CD8-positive, alpha-beta memory T cell (primary cell): ENCODE measurements around the gene SNX25. TPM values are rescaled to one million over a fixed set of nuclear protein-coding genes. Genes with fewer than 3 reads are reported as not detected.

Source experiments
- CTCF ChIA-PET: fragments of 350-600 bp; sonication (Branson Sonifier 250); formaldehyde crosslinking; loops from one replicate; lab custom pipeline; 2021; ENCODE audit warnings: antibody characterized with exemption; lab: Charles Lee
- POLR2A ChIA-PET: fragments of 350-600 bp; sonication (Branson Sonifier 250); formaldehyde crosslinking; loops from one replicate; lab custom pipeline; 2021; ENCODE audit warnings: antibody characterized with exemption; lab: Charles Lee
- DNase-seq, 5 donors: peaks; one replicate each; pipeline versions ENCODE4 v3.0.0 to v3.0.0-alpha.2; 2020 to 2022; ENCODE audit warnings: mixed read lengths in 1 of 5
- H3K27ac ChIP-seq: one replicate; pipeline ENCODE4 v1.7.0; 2013; ENCODE audit warnings: low read depth, mild to moderate bottlenecking, low read length, moderate library complexity
- H3K27me3 ChIP-seq: 2 replicates; pipeline ENCODE4 v1.7.0; 2013; ENCODE audit warnings: low read length, mild to moderate bottlenecking; ENCODE audit not compliant: insufficient read depth, poor library complexity, severe bottlenecking
- H3K36me3 ChIP-seq: 2 replicates; pipeline ENCODE4 v1.7.0; 2013; ENCODE audit warnings: mild to moderate bottlenecking, low read length, moderate library complexity; ENCODE audit not compliant: insufficient read depth
- H3K4me1 ChIP-seq: 2 replicates; pipeline ENCODE4 v1.7.0; 2013; ENCODE audit warnings: mild to moderate bottlenecking, low read length, moderate library complexity; ENCODE audit not compliant: insufficient read depth
- H3K4me3 ChIP-seq: 2 replicates; pipeline ENCODE4 v1.7.0; 2013; ENCODE audit warnings: mild to moderate bottlenecking, low read length
- H3K9me3 ChIP-seq: 2 replicates; pipeline ENCODE4 v1.7.0; 2013; ENCODE audit warnings: mild to moderate bottlenecking, low read length
- H3K27ac Mint-ChIP-seq, 8 donors: one replicate each; pipeline ENCODE4 v1.8.0; 2020 to 2021; ENCODE audit warnings: mixed read lengths in 8 of 8, mild to moderate bottlenecking in 6 of 8, inconsistent platforms in 3 of 8, moderate library complexity in 3 of 8
- H3K27me3 Mint-ChIP-seq, 2 donors: one replicate each; pipeline ENCODE4 v1.8.0; 2020 to 2021; ENCODE audit warnings: mixed read lengths in 2 of 2, mild to moderate bottlenecking in 1 of 2, moderate library complexity in 1 of 2
- H3K36me3 Mint-ChIP-seq, 3 donors: one replicate each; pipeline ENCODE4 v1.8.0; 2020 to 2021; ENCODE audit warnings: mixed read lengths in 3 of 3, inconsistent platforms in 1 of 3, mild to moderate bottlenecking in 1 of 3
- H3K4me1 Mint-ChIP-seq, 3 donors: one replicate each; pipeline ENCODE4 v1.8.0; 2020 to 2021; ENCODE audit warnings: mixed read lengths in 3 of 3, inconsistent platforms in 1 of 3, mild to moderate bottlenecking in 1 of 3
- H3K4me3 Mint-ChIP-seq, 7 donors: one replicate each; pipeline ENCODE4 v1.8.0; 2020 to 2021; ENCODE audit warnings: mixed read lengths in 7 of 7, mild to moderate bottlenecking in 6 of 7, moderate library complexity in 4 of 7, inconsistent platforms in 2 of 7
- H3K9me3 Mint-ChIP-seq, 5 donors: one replicate each; pipeline ENCODE4 v1.8.0; 2020 to 2022; ENCODE audit warnings: mixed read lengths in 5 of 5, mild to moderate bottlenecking in 3 of 5, moderate library complexity in 2 of 5, inconsistent platforms in 1 of 5
- polyA plus RNA-seq: library from polyadenylated mRNA; unstranded; fragments of 300-500 nt; fragmentation: Illumina TruSeq; gene quantifications from one replicate; pipeline ENCODE4 v1.2.3, GENCODE V29; 2021
- total RNA-seq, 2 experiments: library from RNA; stranded (reverse); gene quantifications; one replicate each; pipeline ENCODE4 v1.2.3, GENCODE V29; 2021

The SNX25 gene
- total and polyA plus RNA-seq, 3 experiments from 2014 or later, result 7.8 to 18.2 (median 17.7) TPM

DNA sequence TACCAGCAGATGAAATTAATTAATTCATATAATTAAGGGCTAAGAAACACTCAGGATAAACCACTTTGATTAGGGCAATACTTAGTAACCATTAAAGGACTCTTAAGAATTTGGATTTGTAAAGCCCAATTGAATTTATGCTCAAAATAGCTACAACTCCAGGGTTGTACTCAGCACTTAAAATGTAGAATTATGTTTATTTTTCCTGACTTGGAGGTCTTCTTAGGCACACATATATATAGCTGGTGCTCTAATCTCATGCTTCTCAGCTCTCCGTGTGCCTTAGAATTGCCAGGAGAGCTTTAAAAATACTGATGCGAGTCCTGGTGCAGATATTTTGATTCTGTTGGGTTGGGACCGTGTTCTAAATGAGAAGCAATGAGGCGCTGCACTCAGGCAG, 77.6 kb downstream of the SNX25 start:
- POLR2A ChIA-PET, result no interaction called here
- H3K27ac ChIP-seq, result no peak overlapping the region
- H3K36me3 Mint-ChIP-seq, result peaks cover 13 to 45% (median 28%) of the 10 kb centered on the region in 3 donors
- no peak overlapping the region for H3K27ac Mint-ChIP-seq
- no peaks in the 10 kb centered on the region for H3K9me3 Mint-ChIP-seq
- DNase-seq, result no peak
- no peaks in the 10 kb centered on the region for H3K27me3 Mint-ChIP-seq
- H3K4me3 ChIP-seq, result no peak overlapping the region
- no peaks in the 10 kb centered on the region for H3K4me1 Mint-ChIP-seq
- no peaks in the 10 kb centered on the region for H3K27me3 ChIP-seq
- H3K4me3 Mint-ChIP-seq, result no peak overlapping the region
- CTCF ChIA-PET, result interaction anchor here (0.9 kb wide), 1 partner anchor 13 kb away, joined by 3 read pairs; no protein-coding TSS in a partner anchor
- no peaks in the 10 kb centered on the region for H3K4me1 ChIP-seq
- no peaks in the 10 kb centered on the region for H3K9me3 ChIP-seq
- no peaks in the 10 kb centered on the region for H3K36me3 ChIP-seq

DNA sequence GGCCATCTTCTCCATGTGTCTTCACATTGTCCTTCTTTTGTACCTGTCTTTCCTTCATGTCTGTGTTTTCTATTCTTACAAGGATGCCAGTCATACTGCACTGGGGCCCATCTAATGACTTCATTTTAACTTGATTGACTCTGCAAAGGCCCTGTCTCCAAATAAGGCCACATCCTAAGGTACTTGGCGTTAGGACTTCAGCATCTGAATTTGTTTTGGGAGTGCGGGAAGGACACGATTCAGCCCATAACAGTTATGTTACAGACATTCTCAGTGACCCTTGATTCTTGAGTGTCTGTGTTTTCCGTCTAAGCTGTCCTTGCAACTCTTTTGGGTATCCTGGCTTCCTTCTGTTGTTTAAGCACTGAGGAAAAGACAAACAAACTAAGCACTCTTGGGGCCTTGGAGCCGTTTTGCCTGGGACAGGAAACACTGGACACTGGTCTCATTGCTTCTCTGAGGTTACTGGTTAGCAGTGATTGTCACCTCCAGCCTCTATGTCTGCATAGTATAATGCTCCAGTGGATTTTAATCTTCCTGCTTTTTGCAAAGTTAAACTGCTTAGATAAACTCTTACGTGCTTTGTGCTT, 80.7 kb downstream of the SNX25 start:
- no peaks in the 10 kb centered on the region for H3K4me1 ChIP-seq
- H3K27me3 ChIP-seq, result no peaks in the 10 kb centered on the region
- H3K4me3 ChIP-seq, result no peak overlapping the region
- no peaks in the 10 kb centered on the region for H3K4me1 Mint-ChIP-seq
- H3K4me3 Mint-ChIP-seq, result no peak overlapping the region
- CTCF ChIA-PET, result no interaction called here
- peaks cover 0 to 3% (median 0%) of the 10 kb centered on the region in 5 donors for H3K9me3 Mint-ChIP-seq
- peak overlapping the region in 1 of 8 donors; percentile 28 for H3K27ac Mint-ChIP-seq
- no peak overlapping the region for H3K27ac ChIP-seq
- H3K36me3 ChIP-seq, result no peaks in the 10 kb centered on the region
- H3K9me3 ChIP-seq, result no peaks in the 10 kb centered on the region
- no peak for DNase-seq
- H3K27me3 Mint-ChIP-seq, result no peaks in the 10 kb centered on the region
- peaks cover 27 to 60% (median 29%) of the 10 kb centered on the region in 3 donors for H3K36me3 Mint-ChIP-seq
- POLR2A ChIA-PET, result no interaction called here

DNA sequence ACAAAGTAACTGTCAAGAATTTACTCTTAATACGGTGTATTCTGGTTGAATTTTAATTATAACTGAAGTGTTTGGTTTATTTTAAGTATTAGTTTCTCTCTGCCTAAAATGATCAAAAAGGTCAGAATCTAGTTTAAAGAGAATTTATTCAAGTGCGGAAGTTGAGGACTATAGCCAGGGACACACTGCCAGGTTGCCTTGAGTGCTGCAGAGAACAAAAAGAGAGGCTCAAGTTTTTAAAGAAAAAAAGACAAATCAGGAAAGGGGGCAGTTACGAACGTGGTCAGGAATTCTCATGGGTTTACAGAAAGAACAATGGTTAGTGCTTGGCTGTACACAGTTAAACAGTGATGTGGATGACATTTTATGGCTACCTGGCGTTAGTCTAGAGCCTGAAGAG, 81.3 kb downstream of the SNX25 start:
- no peaks in the 10 kb centered on the region for H3K4me1 Mint-ChIP-seq
- Histone ChIP-seq H3K4me3 (no peak overlapping the region), H3K36me3 (no peaks in the 10 kb centered on the region), H3K27ac (no peak overlapping the region), H3K4me1 (no peaks in the 10 kb centered on the region), H3K27me3 (no peaks in the 10 kb centered on the region), H3K9me3 (no peaks in the 10 kb centered on the region)
- ChIA-PET CTCF (no interaction called here), POLR2A (no interaction called here)
- no peak overlapping the region for H3K27ac Mint-ChIP-seq
- H3K27me3 Mint-ChIP-seq, result no peaks in the 10 kb centered on the region
- peaks cover 0 to 3% (median 0%) of the 10 kb centered on the region in 5 donors for H3K9me3 Mint-ChIP-seq
- H3K36me3 Mint-ChIP-seq, result peaks cover 27 to 63% (median 29%) of the 10 kb centered on the region in 3 donors
- DNase-seq, result no peak
- H3K4me3 Mint-ChIP-seq, result no peak overlapping the region

DNA sequence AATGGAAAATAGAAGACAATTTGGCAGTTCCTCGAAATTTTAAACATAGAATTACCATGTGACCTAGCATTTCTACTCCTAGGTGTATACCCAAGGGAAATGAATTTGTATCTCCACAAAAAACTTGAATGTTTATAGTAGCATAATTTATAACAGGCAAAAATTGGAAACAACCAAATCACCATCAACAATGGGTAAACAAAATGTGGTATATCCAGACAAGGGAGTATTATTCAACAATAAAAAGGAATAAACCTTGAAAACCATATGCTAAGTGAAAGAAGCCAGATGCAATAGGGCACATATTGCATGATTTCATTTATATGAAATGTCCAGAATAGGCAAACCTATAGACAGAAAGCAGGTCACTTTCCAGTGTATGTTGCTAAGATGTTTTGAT, 83.8 kb downstream of the SNX25 start:
- ChIA-PET CTCF (no interaction called here), POLR2A (no interaction called here)
- Mint-ChIP-seq H3K36me3 (peaks cover 27 to 74% (median 31%) of the 10 kb centered on the region in 3 donors), H3K4me3 (no peak overlapping the region), H3K27ac (no peak overlapping the region), H3K9me3 (peaks cover 0 to 3% (median 0%) of the 10 kb centered on the region in 5 donors), H3K27me3 (no peaks in the 10 kb centered on the region), H3K4me1 (no peaks in the 10 kb centered on the region)
- DNase-seq, result no peak
- Histone ChIP-seq H3K36me3 (no peaks in the 10 kb centered on the region), H3K9me3 (no peaks in the 10 kb centered on the region), H3K27me3 (no peaks in the 10 kb centered on the region), H3K4me3 (no peak overlapping the region), H3K27ac (no peak overlapping the region), H3K4me1 (no peaks in the 10 kb centered on the region)

DNA sequence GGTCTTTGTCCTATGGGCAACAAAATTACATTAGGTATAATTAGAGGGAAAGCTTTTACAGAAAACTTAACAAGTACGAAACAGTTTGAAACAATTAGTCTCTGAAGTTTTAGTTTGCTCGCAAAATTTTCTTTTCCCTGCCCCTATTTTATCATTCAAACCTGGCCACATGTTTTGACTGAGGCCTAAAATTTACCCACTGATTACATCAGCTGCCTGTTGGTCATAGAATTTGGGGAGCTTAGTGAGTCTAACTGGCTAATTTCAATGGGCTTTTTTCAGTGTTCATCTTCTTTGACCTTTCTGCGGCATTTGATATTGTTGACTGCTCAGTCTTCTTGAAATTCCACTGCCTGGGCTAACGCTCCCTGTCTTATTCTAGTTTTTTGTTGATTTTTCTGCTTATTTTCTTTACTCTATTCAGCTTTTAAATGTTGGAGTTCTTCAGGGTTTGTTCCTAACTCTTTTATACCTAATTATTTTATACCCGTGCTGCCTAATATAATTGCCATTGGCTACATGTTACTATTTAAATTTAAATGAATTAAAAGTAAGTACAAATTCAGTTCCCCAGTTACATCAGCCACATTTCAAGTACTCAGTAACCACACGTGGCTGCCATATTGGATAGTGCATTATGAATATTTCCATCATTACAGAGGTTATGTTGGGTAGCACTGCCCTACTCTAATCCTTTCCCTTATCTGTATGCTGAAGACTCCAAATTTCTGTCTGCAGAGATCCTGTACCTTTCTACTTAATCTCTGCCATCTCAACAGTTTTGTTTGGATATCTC, 87.5 kb downstream of the SNX25 start:
- Mint-ChIP-seq H3K9me3 (peaks cover 0 to 3% (median 0%) of the 10 kb centered on the region in 5 donors), H3K4me1 (no peaks in the 10 kb centered on the region), H3K27me3 (no peaks in the 10 kb centered on the region), H3K4me3 (no peak overlapping the region), H3K27ac (peak overlapping the region in 2 of 8 donors; percentile 8 to 58), H3K36me3 (peaks cover 16 to 56% (median 24%) of the 10 kb centered on the region in 3 donors)
- Histone ChIP-seq H3K4me1 (no peaks in the 10 kb centered on the region), H3K27ac (no peak overlapping the region), H3K27me3 (no peaks in the 10 kb centered on the region), H3K9me3 (no peaks in the 10 kb centered on the region), H3K4me3 (no peak overlapping the region), H3K36me3 (no peaks in the 10 kb centered on the region)
- ChIA-PET CTCF (no interaction called here), POLR2A (no interaction called here)
- DNase-seq, result no peak

DNA sequence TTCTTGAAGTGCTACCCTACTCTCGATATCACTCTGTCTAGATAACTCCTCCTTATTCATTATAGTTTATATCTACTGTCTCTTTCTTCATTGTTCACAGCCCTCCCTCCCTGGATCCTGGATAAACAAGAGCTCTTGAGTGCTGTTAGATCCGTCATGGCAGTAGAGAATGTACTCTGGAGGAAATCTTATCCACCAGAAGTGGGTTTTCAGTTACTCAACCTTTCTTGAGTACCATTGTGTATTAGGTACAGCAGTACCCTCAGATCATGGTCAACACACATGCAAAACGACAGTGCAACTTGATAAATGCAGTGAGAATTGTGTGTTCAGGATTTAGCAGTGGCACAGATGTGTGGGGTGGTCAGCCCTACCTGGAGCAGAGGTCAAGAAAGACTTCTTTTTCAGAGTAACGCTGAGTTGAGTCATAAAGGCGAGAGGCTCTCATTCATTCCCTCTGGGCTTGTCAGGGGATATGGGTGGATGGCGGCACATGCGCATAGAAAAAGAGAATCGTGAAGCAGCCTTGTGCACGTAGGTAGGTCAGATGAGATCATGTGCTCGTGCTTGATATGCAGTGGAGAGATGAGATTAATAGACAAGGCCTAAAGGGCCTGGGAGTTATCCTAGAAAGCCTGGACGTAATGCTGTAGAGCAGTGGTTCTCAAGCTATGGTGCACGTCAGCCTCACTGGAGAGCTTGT, 89.5 kb downstream of the SNX25 start:
- H3K4me3 Mint-ChIP-seq, result no peak overlapping the region
- POLR2A ChIA-PET, result no interaction called here

DNA sequence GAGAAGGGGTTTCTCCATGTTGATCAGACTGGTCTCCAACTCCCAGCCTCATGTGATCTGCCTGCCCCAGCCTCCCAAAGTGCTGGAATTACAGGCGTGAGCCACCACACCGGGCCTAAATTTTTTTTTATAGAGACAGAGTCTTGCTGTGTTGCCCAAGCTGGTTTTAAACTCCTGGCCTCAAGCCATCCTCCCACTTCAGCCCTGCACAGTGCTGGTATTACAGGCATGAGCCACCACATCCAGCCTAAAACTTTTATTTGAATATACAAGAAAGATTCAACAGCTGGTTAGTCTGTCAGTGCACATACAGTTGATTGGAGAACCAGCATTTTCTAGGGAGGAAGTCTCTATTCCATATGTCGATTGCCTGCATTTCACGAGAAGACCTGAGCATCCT, 95.1 kb downstream of the SNX25 start:
- POLR2A ChIA-PET, result no interaction called here
- H3K4me1 Mint-ChIP-seq, result no peaks in the 10 kb centered on the region
- CTCF ChIA-PET, result interaction anchor here (1.1 kb wide), 1 partner anchor 23 kb away, joined by 4 read pairs; no protein-coding TSS in a partner anchor
- H3K9me3 Mint-ChIP-seq, result no peaks in the 10 kb centered on the region
- H3K36me3 Mint-ChIP-seq, result peaks cover 0 to 20% (median 12%) of the 10 kb centered on the region in 3 donors
- H3K27ac Mint-ChIP-seq, result peak overlapping the region in 1 of 8 donors; percentile 61
- H3K4me3 ChIP-seq, result no peak overlapping the region
- H3K4me1 ChIP-seq, result no peaks in the 10 kb centered on the region
- no peak overlapping the region for H3K4me3 Mint-ChIP-seq
- H3K27me3 Mint-ChIP-seq, result no peaks in the 10 kb centered on the region
- H3K9me3 ChIP-seq, result no peaks in the 10 kb centered on the region
- H3K36me3 ChIP-seq, result no peaks in the 10 kb centered on the region
- H3K27ac ChIP-seq, result no peak overlapping the region
- DNase-seq, result no peak
- no peaks in the 10 kb centered on the region for H3K27me3 ChIP-seq

More for the DNA sequence above, 89.5 kb downstream of the SNX25 start:
- H3K27me3 ChIP-seq, result no peaks in the 10 kb centered on the region
- H3K9me3 ChIP-seq, result no peaks in the 10 kb centered on the region
- no peaks in the 10 kb centered on the region for H3K36me3 ChIP-seq
- Mint-ChIP-seq H3K36me3 (peaks cover 2 to 45% (median 19%) of the 10 kb centered on the region in 3 donors), H3K9me3 (no peaks in the 10 kb centered on the region), H3K4me1 (no peaks in the 10 kb centered on the region), H3K27ac (peak overlapping the region in 2 of 8 donors; percentile 2 to 17), H3K27me3 (no peaks in the 10 kb centered on the region)
- H3K27ac ChIP-seq, result no peak overlapping the region
- no peaks in the 10 kb centered on the region for H3K4me1 ChIP-seq
- CTCF ChIA-PET, result interaction anchor here (1.3 to 1.6 kb wide), 2 partner anchors 12 to 47 kb away, joined by 3 read pairs; no protein-coding TSS in a partner anchor
- no peak overlapping the region for H3K4me3 ChIP-seq
- DNase-seq, result no peak
